GM12892 (cell line): Measurements from ENCODE around the gene GDPD4.
"Not testable (repeated sequence)": the region's sequence is repeated elsewhere in the genome, so short reads cannot be mapped to it uniquely, and the experiment has no call there.

Experiments used
- POLR2A ChIP-seq: IDR thresholded peaks from 2 replicates; pipeline ENCODE4 v1.6.1; 2011; ENCODE audit warnings: low read depth, low read length, control low read depth
- POLR2AphosphoS5 ChIP-seq: IDR thresholded peaks from 2 replicates; pipeline ENCODE4 v1.6.1; 2011; ENCODE audit warnings: low read depth, low read length, control low read depth
- TAF1 ChIP-seq: IDR thresholded peaks from 2 replicates; pipeline ENCODE4 v1.6.1; 2011; ENCODE audit warnings: low read depth, mild to moderate bottlenecking, control low read depth, low read length, borderline replicate concordance

GRCh38 chr11:77300028-77300427, 1.5 kb downstream of the GDPD4 start:
- TF ChIP-seq TAF1, POLR2AphosphoS5, POLR2A: not testable (repeated sequence)
